ENCODE data around the gene FTSJ1. TPM values are rescaled to one million over a fixed set of nuclear protein-coding genes. Genes with fewer than 3 reads are reported as not detected.

FTSJ1 gene
- total RNA-seq, 1 donor from 2014 or later = 65.4 TPM

- DNase-seq (ENCODE audit: low read depth, low spot score) = no peak
Observed at GRCh38 chrX:48470110-48470832, 5.7 kb upstream of the FTSJ1 start, which contains the start of gene SLC38A5. Gene SLC38A5, minus strand, starts transcription at chrX:48470260. Its CDS starts 2,336 bp downstream, at chrX:48467924.

GRCh38 chrX:48470833-48471118, 5.2 kb upstream of the FTSJ1 start:
- DNase-seq (ENCODE audit: low read depth, low spot score) = no peak

DNA sequence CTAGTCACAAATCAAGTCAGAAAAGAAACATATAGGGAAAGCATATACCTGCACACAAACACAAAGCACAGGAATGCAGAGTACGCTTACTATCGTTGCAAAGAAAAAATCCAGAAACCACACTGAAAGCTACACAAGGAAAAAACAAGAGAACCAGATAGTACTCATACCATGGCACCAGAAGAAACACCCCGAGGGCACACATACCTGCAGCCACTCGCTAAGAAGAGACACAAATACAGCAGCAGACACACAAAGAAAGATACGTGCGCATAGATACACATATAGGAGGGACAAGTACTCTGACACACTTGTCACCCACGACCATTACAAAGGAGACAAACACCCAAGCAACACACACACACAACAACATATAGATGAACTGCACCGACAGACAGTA, 4.5 kb upstream of the FTSJ1 start:
- DNase-seq (ENCODE audit: low read depth, low spot score) = no peak

DNA sequence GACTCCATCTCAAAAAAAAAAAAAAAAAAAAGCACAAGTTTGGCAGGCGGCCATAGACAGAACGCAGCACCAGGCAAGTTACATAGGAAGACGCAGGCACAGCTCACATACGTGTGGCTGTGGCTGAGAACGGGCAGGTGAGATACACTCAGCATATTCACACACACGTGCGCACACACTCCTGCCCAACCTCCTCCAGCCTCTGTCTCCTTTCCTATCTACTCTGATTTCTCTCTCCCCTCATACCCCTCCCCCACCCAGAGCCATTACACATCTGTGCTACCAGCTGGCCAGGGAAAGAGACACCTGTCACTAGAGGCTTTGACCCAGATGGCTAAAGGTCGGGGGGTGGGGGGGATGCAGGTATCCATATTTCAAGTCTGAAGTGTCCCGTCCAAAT, 3.8 kb upstream of the FTSJ1 start:
- no peak for DNase-seq (ENCODE audit: low read depth, low spot score)

- DNase-seq (ENCODE audit: low read depth, low spot score) = no peak
Observed at GRCh38 chrX:48472851-48473703, 2.9 kb upstream of the FTSJ1 start.

GRCh38 chrX:48473704-48473990, 2.4 kb upstream of the FTSJ1 start:
- DNase-seq (ENCODE audit: low read depth, low spot score) = no peak

GRCh38 chrX:48474127-48474526, 1.9 kb upstream of the FTSJ1 start:
- no peak for DNase-seq (ENCODE audit: low read depth, low spot score)

DNA sequence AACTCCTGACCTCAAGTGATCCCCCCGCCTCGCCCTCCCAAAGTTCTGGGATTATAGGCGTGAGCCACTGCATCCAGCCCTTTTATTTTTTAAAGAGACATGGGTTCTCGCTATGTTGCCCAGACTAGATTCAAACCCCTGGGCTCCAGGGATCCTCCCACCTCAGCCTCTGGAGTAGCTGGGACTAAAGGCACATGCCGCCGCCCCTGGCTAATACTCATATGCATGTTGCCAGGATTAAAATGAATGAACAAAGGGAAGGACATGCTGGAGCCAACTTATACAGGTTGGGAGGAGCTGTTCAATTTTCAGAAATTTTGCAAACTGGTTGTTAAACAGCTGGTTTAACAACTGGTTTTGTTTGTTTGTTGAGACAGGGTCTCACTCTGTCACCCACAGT, 1.4 kb upstream of the FTSJ1 start:
- no peak for DNase-seq (ENCODE audit: low read depth, low spot score)

DNA sequence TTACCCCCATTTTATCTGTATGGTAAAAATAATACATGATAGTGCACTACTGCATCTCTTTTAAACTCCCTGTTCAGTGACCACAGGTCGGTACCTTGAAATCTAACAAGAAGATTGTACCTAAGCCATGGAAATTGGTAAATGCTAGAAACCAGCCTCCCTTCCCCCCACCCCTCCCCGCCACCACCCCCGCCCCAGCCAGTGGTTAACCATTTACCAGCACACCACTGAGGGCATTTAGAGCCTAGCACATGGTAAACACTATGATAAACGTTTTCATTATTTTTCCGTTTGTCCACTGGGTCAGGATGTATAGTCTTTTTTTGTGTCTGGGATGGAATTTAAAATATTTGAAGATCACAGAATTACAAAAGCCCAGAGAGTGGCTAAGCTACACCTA, 703 bp upstream of the FTSJ1 start:
- no peak for DNase-seq (ENCODE audit: low read depth, low spot score)

DNA sequence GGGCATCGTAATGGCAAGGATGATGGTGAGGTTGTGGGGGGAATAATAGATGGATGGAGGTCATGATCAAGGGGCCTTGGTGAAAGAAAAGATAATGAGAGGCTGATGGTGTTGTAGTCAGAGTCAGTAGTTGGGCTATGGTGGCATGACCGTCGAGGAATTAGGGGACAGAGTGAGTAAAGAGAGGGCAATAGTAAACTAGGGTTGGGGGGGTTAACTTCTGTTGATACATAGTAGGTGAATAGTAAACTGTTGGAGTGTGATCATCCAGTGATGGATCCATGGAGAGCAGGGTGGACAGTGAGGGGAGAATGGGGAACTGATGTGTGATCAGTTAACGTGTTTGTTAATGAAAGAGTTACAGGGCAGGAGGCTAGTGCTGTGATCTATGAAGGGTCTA, 920 bp downstream of the FTSJ1 start:
- no peak for DNase-seq (ENCODE audit: low read depth, low spot score)

DNA sequence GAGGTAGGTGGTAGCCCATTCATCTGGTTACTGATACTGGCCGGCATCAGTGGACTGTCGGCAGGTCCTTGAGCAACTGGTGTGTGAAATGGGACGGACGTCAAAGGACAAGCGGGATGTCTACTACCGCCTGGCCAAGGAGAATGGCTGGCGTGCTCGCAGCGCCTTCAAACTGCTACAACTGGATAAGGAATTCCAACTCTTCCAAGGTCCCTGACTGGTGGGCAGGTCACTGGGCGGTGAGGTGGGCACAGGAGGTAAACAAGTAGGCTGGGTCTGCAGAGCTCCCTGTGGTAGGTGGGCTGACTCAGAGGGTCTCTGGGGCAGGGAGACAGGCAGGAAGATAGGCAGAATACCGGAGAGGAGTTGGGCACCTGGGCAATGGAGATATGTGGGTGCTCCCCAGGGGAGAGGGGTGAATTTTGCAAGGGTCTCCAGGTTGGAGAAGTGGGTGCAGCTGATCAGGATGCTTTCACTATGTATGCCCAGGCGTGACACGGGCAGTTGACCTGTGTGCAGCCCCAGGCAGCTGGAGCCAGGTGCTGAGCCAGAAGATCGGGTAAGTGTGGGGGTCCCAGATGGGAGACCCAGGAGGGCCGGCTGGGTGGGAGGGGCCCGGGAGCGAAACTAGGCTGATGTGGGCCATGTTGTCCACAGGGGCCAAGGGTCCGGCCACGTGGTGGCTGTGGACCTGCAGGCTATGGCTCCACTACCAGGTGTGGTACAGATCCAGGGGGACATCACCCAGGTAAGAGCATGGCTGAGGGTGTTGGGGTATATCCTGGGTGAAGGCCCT, 2.2 kb downstream of the FTSJ1 start:
- DNase-seq (ENCODE audit: low read depth, low spot score) = no peak

GRCh38 chrX:48478806-48479205, 2.8 kb downstream of the FTSJ1 start:
- no peak for DNase-seq (ENCODE audit: low read depth, low spot score)

- no peak for DNase-seq (ENCODE audit: low read depth, low spot score)
Observed at GRCh38 chrX:48480142-48480541, 4.1 kb downstream of the FTSJ1 start.

- DNase-seq (ENCODE audit: low read depth, low spot score) = no peak
Observed at GRCh38 chrX:48480583-48480982, 4.6 kb downstream of the FTSJ1 start.

DNA sequence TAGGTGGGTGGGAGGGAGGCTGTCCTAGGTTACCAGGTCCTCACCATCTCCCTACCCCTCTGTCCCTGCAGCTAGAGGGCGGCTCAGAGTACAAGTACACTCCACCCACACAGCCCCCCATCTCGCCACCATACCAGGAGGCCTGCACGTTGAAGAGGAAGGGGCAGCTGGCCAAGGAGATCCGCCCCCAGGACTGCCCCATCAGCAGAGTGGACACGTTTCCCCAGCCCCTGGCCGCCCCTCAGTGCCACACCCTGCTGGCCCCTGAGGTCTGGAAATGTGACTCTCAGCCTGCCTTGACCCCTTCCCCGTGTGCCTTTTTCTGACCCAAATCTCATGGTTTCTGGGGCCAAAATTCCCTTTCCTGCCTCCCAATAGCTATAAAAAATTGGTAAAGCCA, 6.5 kb downstream of the FTSJ1 start:
- DNase-seq (ENCODE audit: low read depth, low spot score) = no peak

DNA sequence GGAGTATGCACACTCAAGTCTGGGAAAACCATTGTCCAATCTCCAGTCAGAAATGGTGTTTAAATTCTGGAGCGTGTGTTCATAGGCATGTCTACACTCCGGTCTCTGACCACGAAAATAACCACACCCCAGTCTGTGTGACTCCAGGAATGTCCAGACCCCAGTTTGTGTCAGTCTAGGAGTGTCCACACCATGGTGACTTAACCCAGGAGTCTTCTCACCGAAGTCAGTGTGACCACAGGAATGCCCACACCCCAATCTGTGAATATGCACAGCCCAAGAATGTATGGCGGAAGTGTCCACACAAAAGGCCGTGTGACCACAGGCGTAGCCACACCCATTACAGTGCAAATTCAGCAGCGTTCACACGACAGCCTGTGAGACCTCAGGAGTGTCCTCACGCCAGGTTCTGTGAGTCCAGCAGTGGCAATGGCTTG, 11.4 kb downstream of the FTSJ1 start:
- no peak for DNase-seq (ENCODE audit: low read depth, low spot score)

GRCh38 chrX:48488034-48488433, 12.0 kb downstream of the FTSJ1 start:
- no peak for DNase-seq (ENCODE audit: low read depth, low spot score)

- no peak for DNase-seq (ENCODE audit: low read depth, low spot score)
Observed at GRCh38 chrX:48489296-48489695, 13.3 kb downstream of the FTSJ1 start.

GRCh38 chrX:48489892-48490291, 13.9 kb downstream of the FTSJ1 start:
- DNase-seq (ENCODE audit: low read depth, low spot score) = no peak

GRCh38 chrX:48490661-48491060, 14.7 kb downstream of the FTSJ1 start:
- no peak for DNase-seq (ENCODE audit: low read depth, low spot score)

- no peak for DNase-seq (ENCODE audit: low read depth, low spot score)
Observed at GRCh38 chrX:48491809-48492208, 15.8 kb downstream of the FTSJ1 start.

DNA sequence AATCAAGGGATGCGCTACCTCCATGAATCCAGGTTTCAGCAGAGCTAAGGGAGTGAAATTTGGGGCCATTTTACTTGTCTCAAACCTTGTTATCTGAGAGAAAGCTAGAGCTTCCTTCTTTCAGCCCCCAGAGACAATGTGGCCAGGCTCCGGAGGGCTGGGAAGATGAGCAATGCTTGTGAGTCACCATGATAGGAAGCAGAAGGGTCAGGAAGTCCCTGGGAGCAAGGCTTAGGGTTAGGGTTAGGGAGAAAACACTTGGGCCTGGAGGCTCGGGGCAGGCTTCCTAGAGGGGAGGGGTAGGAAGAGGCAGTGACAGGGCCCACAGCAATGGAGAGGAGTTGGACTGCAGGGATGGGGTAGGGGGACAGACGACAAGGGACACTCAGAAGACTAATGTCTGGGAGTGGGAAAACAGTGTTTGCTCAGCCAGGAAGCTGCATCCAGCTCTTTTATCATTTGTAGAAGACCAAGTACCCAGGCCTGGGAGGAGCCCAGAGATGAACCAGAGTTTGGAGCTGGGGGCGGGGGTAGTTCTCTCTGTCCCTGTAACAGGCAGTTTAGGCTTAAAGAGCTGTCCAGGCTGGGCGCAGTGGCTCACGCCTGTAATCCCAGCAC, 16.4 kb downstream of the FTSJ1 start:
- no peak for DNase-seq (ENCODE audit: low read depth, low spot score)
